NCI-H526 (cell line): ENCODE data around the gene IGSF9B.

ENCODE experiments used
- DNase-seq, 2 experiments: peaks; one replicate each; lab custom pipeline; 2025; lab: John Stamatoyannopoulos, UW

IGSF9B gene

DNA sequence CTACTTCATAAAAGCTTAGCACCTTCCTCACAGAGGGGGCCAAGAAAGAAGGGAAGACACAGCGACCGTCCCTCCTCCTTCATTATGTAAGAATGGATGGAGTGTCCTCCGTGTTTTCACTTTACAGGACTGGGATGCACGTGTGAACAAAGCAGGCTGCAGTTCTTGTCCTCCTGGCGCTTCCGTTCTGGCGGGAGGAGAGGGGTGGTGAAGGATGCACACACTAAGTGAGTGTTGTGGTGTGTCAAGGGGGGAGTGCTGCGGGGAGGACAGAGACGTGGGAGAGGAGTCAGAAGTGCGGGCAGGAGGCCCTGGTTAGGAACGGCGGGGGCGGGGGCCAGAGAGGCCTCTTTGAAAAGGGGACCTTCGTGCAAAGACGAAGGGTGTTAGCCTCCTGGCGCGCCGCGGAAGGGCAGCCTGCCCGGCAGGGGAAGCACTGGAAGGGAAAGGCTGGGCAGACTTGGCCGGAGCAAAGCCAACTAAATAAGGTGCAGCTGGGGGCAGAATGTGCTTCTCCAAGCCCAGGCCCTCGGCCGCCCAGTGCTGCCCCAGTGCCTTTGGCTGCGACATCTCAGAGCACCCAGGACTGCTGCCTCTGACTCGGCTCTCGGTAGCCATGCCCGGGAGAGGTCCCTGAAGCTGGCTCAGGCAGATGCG is 27.0 kb upstream of the IGSF9B start:
- no peak for DNase-seq

- DNase-seq: no peak
Measured at GRCh38 chr11:133982876-133983275, 26.1 kb upstream of the IGSF9B start.

- no peak for DNase-seq
Measured at GRCh38 chr11:133982151-133982550, 25.4 kb upstream of the IGSF9B start.

DNA sequence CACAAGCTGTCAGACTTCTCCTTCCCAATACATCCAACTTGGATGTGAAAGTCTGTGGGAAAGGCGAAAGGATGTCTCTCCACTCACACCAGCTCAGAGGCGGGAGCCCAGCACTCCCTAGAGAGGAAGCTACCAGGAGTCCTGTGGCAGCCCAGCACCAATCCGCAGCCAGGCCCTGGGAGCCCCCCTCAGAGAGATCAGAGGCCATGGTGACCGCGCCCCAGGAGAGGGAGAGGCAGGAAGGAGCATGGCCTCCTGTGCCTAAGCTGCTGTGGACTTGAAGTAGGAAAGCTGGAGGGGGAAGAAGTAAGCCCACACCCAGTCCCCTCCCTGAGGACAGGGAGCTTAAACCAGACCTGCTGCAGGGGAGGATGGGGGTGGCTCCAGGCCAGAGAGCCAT is 24.4 kb upstream of the IGSF9B start:
- DNase-seq: no peak

- DNase-seq: no peak
Measured at GRCh38 chr11:133980665-133981064, 23.9 kb upstream of the IGSF9B start.

DNA sequence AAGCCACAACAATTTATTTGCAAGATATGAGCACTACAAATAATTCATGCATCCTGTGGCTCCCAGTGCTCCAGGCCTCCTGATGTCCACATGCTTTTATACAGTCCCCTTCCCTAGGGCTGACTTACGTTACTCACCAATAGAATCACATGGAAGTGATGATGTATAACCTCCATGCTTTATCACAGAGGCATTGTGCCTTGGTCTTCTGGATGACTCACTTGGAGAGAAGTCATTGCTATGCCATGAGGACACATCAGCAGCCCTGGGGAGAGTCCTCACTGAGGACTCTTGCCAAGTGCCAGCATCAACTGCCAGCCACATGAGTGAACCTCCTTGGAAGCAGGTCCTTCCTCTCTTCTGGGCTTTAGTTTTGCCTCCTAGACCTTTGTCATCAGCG is 22.0 kb upstream of the IGSF9B start:
- DNase-seq: no peak

- DNase-seq: no peak
Measured at GRCh38 chr11:133977067-133977677, 20.4 kb upstream of the IGSF9B start.

DNA sequence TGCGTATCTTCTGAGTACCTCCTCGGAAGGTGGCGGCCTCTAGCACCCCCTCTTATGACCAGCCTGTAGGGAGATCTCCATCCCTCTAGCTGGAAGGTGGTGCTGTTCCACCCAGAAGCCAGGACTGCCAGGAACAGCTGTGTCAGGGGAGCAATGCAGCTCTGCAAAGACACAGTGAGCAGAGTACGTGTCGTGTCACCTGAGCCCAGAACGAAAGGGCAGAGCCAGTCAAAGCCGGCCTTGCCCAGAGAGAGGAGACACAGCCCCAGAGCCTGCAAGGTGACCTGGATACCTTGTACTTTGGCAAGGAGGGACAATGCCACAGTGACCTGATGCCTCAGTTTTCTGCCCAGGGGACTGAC is 18.7 kb upstream of the IGSF9B start:
- DNase-seq: peak in 1 of 2 experiments; percentile 38

GRCh38 chr11:133974836-133975487 is 18.2 kb upstream of the IGSF9B start:
- DNase-seq: no peak

DNA sequence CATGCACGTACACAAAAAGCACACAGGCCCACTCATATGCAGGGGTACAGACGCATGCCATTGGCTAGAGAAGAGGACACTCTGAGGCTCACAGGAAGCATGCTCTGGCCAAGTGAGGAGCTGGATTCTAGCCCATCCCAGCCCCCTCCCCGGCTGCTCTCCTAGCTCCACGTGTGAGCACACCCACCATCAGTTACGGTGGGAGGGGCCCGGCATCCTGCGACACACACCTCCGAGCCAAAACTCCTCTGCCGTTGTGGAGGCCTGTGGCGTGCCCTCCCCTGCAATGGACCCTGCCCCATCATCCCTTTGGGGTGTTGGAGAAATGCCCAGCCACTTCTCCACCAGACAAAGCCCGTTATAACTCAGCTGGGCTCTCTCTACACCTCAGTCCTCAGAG is 15.1 kb upstream of the IGSF9B start:
- no peak for DNase-seq

GRCh38 chr11:133969112-133969511 is 12.3 kb upstream of the IGSF9B start:
- DNase-seq: no peak

GRCh38 chr11:133968300-133968699 is 11.5 kb upstream of the IGSF9B start:
- DNase-seq: no peak

DNA sequence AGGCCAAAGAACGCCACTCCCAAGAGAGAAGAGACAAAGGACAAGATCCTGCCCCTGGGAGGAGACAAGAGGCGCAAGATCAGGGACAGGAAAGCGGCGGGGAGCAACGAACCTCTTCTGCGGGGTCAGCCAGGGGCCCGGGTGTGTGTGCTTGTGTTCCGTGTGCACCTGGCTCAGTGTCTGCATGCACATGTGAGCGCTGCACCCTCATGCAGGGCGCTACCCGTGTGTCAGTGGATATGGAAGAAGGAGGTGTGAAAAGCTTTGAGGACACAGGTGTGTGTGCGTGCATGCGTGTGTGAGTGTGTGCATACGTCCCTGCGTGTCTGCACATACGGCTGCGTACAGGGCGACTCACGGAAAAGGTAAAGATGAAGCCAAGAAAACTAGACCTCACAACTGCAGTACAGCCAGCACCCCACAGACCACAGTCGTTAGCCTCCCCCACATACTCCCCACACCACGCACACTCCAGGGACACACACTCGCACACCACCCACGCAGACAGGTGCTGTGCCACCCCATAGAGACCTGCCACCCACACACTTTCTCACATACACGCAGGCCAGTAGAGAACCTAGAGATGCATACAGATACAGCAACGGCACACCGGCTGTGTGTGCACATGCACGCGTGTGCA is 11.0 kb upstream of the IGSF9B start:
- peak in 1 of 2 experiments; percentile 65 for DNase-seq

DNA sequence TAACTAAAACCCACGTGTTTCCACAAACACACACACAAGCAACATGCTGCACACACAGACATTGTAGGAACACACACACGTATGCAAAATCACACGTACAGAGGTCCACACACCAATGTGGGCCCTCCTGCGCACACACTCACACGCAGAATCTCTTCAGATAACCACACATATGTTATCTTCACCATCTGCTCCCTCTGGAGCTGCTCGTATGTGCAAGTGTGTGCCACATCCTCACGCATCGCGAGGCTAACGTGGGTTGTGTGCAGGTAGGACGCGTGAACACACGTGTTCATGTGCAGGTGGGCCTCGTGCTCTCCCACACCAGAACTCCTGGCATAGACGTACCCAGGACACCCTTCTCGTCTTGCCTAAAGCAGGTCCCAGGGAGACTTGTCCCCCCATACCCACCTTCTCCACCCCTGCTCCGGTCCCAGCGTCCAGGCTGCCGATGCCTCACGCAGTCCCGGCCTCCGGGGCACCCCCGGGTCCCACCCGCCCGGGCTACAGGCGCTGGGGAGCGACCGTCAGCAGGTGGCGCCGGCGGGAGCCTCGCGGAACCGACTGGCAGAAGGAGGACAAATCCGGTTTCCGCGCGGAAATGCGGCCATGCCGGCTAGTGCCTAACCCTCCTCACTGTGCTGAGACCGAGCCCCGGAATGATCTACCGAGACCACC is 10.3 kb upstream of the IGSF9B start:
- peak in 1 of 2 experiments; percentile 95 for DNase-seq

- no peak for DNase-seq
Measured at GRCh38 chr11:133966172-133966651, 9.4 kb upstream of the IGSF9B start.

GRCh38 chr11:133965031-133965601 is 8.3 kb upstream of the IGSF9B start:
- DNase-seq: no peak

- DNase-seq: no peak
Measured at GRCh38 chr11:133964356-133964755, 7.6 kb upstream of the IGSF9B start.

DNA sequence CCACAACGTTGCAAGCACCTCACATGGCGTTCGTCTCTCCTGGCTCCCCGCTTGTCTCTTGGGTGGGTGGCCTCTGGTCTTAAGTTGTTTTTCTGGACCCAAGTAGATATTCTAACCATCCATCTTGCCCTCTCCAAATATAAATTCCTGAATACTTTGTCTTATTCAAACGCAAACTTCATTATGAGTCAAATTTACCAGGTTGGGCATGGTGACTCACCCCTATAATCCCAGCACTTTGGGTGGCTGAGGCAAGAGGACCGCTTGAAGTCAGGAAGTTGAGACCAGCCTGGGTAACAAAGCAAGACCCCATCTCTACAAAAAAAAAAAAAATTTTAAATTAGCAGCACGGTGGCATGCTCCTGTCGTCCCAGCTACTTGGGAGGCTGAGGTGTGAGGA is 5.1 kb upstream of the IGSF9B start:
- no peak for DNase-seq

- peak in 1 of 2 experiments; percentile 66 for DNase-seq
Measured at GRCh38 chr11:133957900-133958299, 1.1 kb upstream of the IGSF9B start.

GRCh38 chr11:133955945-133956421 is 785 bp downstream of the IGSF9B start:
- DNase-seq: peak in 1 of 2 experiments; percentile 83

- DNase-seq: peak; percentile 80 to 95
Measured at GRCh38 chr11:133955081-133955891, 1.5 kb downstream of the IGSF9B start.
